ENCODE measurements around the gene MAGEL2.

MAGEL2 gene

GRCh38 chr15:23647421-23648370 is at the start of gene MAGEL2:
MAGEL2 (minus strand) TSS chr15:23647867; CDS start chr15:23647742, 125 bp downstream.
- no peak within 1 kb of the TSS for H2AFZ ChIP-seq (ENCODE audit: low read depth, low read length)
- H3K79me2 ChIP-seq (ENCODE audit: low read length): no peaks in the 10 kb centered on the region
- no peaks in the 10 kb centered on the region for H3K36me3 ChIP-seq (replicated peaks; ENCODE audit: low read depth, low read length)
- peaks cover 5% of the 10 kb centered on the region; the same call in 1 of the 2 replicates for H3K27me3 ChIP-seq (ENCODE audit: low read depth, low read length)
- H3K27ac ChIP-seq (ENCODE audit: low read length): no peak within 1 kb of the TSS
- H3K9me3 ChIP-seq (ENCODE audit: insufficient read depth, low read length): no peaks in the 10 kb centered on the region
- no peak within 1 kb of the TSS for H3K9ac ChIP-seq (ENCODE audit: low read length)
- H3K4me1 ChIP-seq (ENCODE audit: low read length): no peaks in the 10 kb centered on the region
- no peak within 1 kb of the TSS for H3K4me3 ChIP-seq (ENCODE audit: low read length)
- H3K4me2 ChIP-seq (ENCODE audit: low read length): no peak within 1 kb of the TSS
- no peak for TF ChIP-seq CTCF (IDR thresholded peaks at IDR 0.05; ENCODE audit: low read depth, low read length)
- TF ChIP-seq EZH2phosphoT487 (IDR thresholded peaks at IDR 0.05; ENCODE audit: low read depth): no peak
- no peaks in the 10 kb centered on the region for H4K20me1 ChIP-seq (ENCODE audit: insufficient read depth, low read length)

- Histone ChIP-seq H3K9ac (ENCODE audit: low read length) (no peak overlapping the region), H3K4me2 (ENCODE audit: low read length) (no peak overlapping the region), H3K4me3 (ENCODE audit: low read length) (no peak overlapping the region), H4K20me1 (ENCODE audit: insufficient read depth, low read length) (no peaks in the 10 kb centered on the region), H3K27me3 (ENCODE audit: low read depth, low read length) (no peaks in the 10 kb centered on the region), H2AFZ (ENCODE audit: low read depth, low read length) (no peak overlapping the region), H3K36me3 (replicated peaks; ENCODE audit: low read depth, low read length) (no peaks in the 10 kb centered on the region), H3K4me1 (ENCODE audit: low read length) (peaks cover 10% of the 10 kb centered on the region), H3K79me2 (ENCODE audit: low read length) (no peaks in the 10 kb centered on the region), H3K27ac (ENCODE audit: low read length) (no peak overlapping the region), H3K9me3 (ENCODE audit: insufficient read depth, low read length) (no peaks in the 10 kb centered on the region)
- TF ChIP-seq EZH2phosphoT487 (IDR thresholded peaks at IDR 0.05; ENCODE audit: low read depth) (no peak), CTCF (IDR thresholded peaks at IDR 0.05; ENCODE audit: low read depth, low read length) (no peak)
Observed at GRCh38 chr15:23695282-23695681, 47.6 kb upstream of the MAGEL2 start.

DNA sequence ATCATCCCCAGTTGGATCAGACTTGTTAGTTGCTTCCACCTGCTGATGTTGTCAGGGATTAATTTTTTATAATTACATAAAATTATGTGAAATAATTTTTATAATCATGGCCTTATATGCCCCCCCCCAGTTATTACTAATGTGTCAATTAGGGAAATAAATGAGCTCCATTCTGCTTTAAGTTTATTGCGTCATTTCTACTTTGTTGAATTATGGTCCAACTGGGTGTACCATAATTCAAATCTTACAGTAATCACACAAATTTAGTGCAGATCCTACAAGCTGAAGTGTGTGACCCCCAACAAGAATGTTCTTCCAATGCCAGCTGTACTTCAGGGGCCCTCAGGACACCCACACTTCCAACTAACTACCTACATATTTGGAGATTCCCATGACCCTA is 46.9 kb upstream of the MAGEL2 start:
- H3K79me2 ChIP-seq (ENCODE audit: low read length): no peaks in the 10 kb centered on the region
- no peak overlapping the region for H3K4me3 ChIP-seq (ENCODE audit: low read length)
- H3K9me3 ChIP-seq (ENCODE audit: insufficient read depth, low read length): no peaks in the 10 kb centered on the region
- peaks cover 14% of the 10 kb centered on the region for H3K4me1 ChIP-seq (ENCODE audit: low read length)
- no peaks in the 10 kb centered on the region for H3K27me3 ChIP-seq (ENCODE audit: low read depth, low read length)
- H3K27ac ChIP-seq (ENCODE audit: low read length): no peak overlapping the region
- TF ChIP-seq CTCF (IDR thresholded peaks at IDR 0.05; ENCODE audit: low read depth, low read length): no peak
- TF ChIP-seq EZH2phosphoT487 (IDR thresholded peaks at IDR 0.05; ENCODE audit: low read depth): no peak
- no peak overlapping the region for H3K9ac ChIP-seq (ENCODE audit: low read length)
- no peaks in the 10 kb centered on the region for H3K36me3 ChIP-seq (replicated peaks; ENCODE audit: low read depth, low read length)
- no peaks in the 10 kb centered on the region for H4K20me1 ChIP-seq (ENCODE audit: insufficient read depth, low read length)
- H3K4me2 ChIP-seq (ENCODE audit: low read length): no peak overlapping the region
- no peak overlapping the region for H2AFZ ChIP-seq (ENCODE audit: low read depth, low read length)

GRCh38 chr15:23690450-23690852 is 42.8 kb upstream of the MAGEL2 start:
- H3K36me3 ChIP-seq (replicated peaks; ENCODE audit: low read depth, low read length): no peaks in the 10 kb centered on the region
- H3K9me3 ChIP-seq (ENCODE audit: insufficient read depth, low read length): no peaks in the 10 kb centered on the region
- H3K4me2 ChIP-seq (ENCODE audit: low read length): peak overlapping the region; percentile 33
- H3K4me1 ChIP-seq (ENCODE audit: low read length): peaks cover 14% of the 10 kb centered on the region
- peak overlapping the region; percentile 2; the same call in 1 of the 2 replicates for H3K4me3 ChIP-seq (ENCODE audit: low read length)
- H3K27me3 ChIP-seq (ENCODE audit: low read depth, low read length): no peaks in the 10 kb centered on the region
- H3K27ac ChIP-seq (ENCODE audit: low read length): no peak overlapping the region
- H2AFZ ChIP-seq (ENCODE audit: low read depth, low read length): peak overlapping the region; percentile 65
- no peak overlapping the region for H3K9ac ChIP-seq (ENCODE audit: low read length)
- no peak for TF ChIP-seq CTCF (IDR thresholded peaks at IDR 0.05; ENCODE audit: low read depth, low read length)
- no peak for TF ChIP-seq EZH2phosphoT487 (IDR thresholded peaks at IDR 0.05; ENCODE audit: low read depth)
- H3K79me2 ChIP-seq (ENCODE audit: low read length): no peaks in the 10 kb centered on the region
- no peaks in the 10 kb centered on the region for H4K20me1 ChIP-seq (ENCODE audit: insufficient read depth, low read length)
